Small intestine (tissue), 7 donors: ENCODE results near the gene TMEM130. TPM values are rescaled to one million over a fixed set of nuclear protein-coding genes. Genes with fewer than 3 reads are reported as not detected.

Experiments used
- DNase-seq, 2 donors: peaks; one replicate each; pipeline versions ENCODE4 v3.0.0 to v3.0.0-alpha.2; 2013
- FAIRE-seq: peaks from 2 replicates; lab custom pipeline; 2012; peaks lifted over from hg19 to GRCh38; lab: Jason Lieb, UNC
- H3K27ac ChIP-seq, 3 donors: one replicate each; pipeline ENCODE4 v1.5.1; 2013; ENCODE audit warnings: low read length in 2 of 3, mild to moderate bottlenecking in 2 of 3, control low read depth in 1 of 3, inconsistent platforms in 1 of 3, low read depth in 1 of 3, moderate library complexity in 1 of 3
- H3K27me3 ChIP-seq, 3 donors: one replicate each; pipeline ENCODE4 v1.6.1; 2013; ENCODE audit warnings: low read length in 3 of 3, inconsistent platforms in 1 of 3; ENCODE audit not compliant: control insufficient read depth in 3 of 3, insufficient read depth in 3 of 3
- H3K36me3 ChIP-seq, 3 donors: one replicate each; pipeline ENCODE4 v1.6.1; 2013; ENCODE audit warnings: low read length in 3 of 3, inconsistent platforms in 1 of 3, low read depth in 1 of 3, mild to moderate bottlenecking in 1 of 3, moderate library complexity in 1 of 3; ENCODE audit not compliant: control insufficient read depth in 3 of 3, insufficient read depth in 2 of 3
- H3K4me1 ChIP-seq, 3 donors: one replicate each; pipeline ENCODE4 v1.6.1; 2013; ENCODE audit warnings: low read length in 2 of 3, inconsistent platforms in 1 of 3, low read depth in 1 of 3, mild to moderate bottlenecking in 1 of 3, moderate library complexity in 1 of 3; ENCODE audit not compliant: control insufficient read depth in 3 of 3, insufficient read depth in 2 of 3
- H3K4me3 ChIP-seq, 3 donors: one replicate each; pipeline ENCODE4 v1.5.1; 2013; ENCODE audit warnings: low read length in 3 of 3, control low read depth in 1 of 3, inconsistent platforms in 1 of 3, low read depth in 1 of 3, mild to moderate bottlenecking in 1 of 3, moderate library complexity in 1 of 3
- H3K9me3 ChIP-seq, 2 donors: one replicate each; pipeline ENCODE4 v1.6.1; 2013; ENCODE audit warnings: low read depth in 1 of 2, low read length in 1 of 2; ENCODE audit not compliant: control insufficient read depth in 2 of 2, insufficient read depth in 1 of 2
- WGBS, 3 donors: extraction: QIAGEN DNeasy Blood & Tissue Kit; methylation state at CpG; one replicate each; pipeline ENCODE4 v1.1.7; 2013; 5-methylcytosine and 5-hydroxymethylcytosine counted together
- polyA plus RNA-seq, 4 donors: library from polyadenylated mRNA; stranded (reverse) in 3 of 4; unstranded in 1 of 4; fragments of 200-250 nt in 3 of 4; fragments of 120-200 nt in 1 of 4; gene quantifications; one replicate each; pipeline versions ENCODE4 v1.2.1 to v1.2.3, GENCODE V29; 2013
- donor health status: healthy with polysubstance abuse.
- donor health status: control.
- donor health status: control.
- donor health status: Bipolar disorder and iron deficiency.
- donor health status: healthy.

TMEM130 gene
- polyA plus RNA-seq, 4 donors, result 0.27 to 4.0 TPM; not detected in 2

- 57 to 67% (median 59%) methylated on average over 11 of the region's 11 CpGs for WGBS, 3 donors
- no peak overlapping the region for H3K4me3 ChIP-seq
- DNase-seq, result no peak
- no peaks in the 10 kb centered on the region for H3K4me1 ChIP-seq
- no peak overlapping the region for H3K27ac ChIP-seq
- FAIRE-seq, result no peak
- H3K9me3 ChIP-seq, result peaks cover 0 to 16% of the 10 kb centered on the region in 2 donors
- no peaks in the 10 kb centered on the region for H3K36me3 ChIP-seq
- H3K27me3 ChIP-seq, result peaks cover 0 to 2% (median 0%) of the 10 kb centered on the region in 3 donors
These were observed 62.5 kb downstream of the TMEM130 start for GRCh38 chr7:98807068-98808048.

- H3K9me3 ChIP-seq, result peaks cover 0 to 21% of the 10 kb centered on the region in 2 donors
- H3K36me3 ChIP-seq, result no peaks in the 10 kb centered on the region
- no peaks in the 10 kb centered on the region for H3K4me1 ChIP-seq
- WGBS, 3 donors, result 56 to 76% (median 56%) methylated on average over 3 of the region's 3 CpGs
- H3K27me3 ChIP-seq, result peaks cover 0 to 2% (median 0%) of the 10 kb centered on the region in 3 donors
- H3K27ac ChIP-seq, result no peak overlapping the region
- FAIRE-seq, result no peak
- H3K4me3 ChIP-seq, result no peak overlapping the region
- no peak for DNase-seq
These were observed 63.6 kb downstream of the TMEM130 start for GRCh38 chr7:98805956-98806838.

DNA sequence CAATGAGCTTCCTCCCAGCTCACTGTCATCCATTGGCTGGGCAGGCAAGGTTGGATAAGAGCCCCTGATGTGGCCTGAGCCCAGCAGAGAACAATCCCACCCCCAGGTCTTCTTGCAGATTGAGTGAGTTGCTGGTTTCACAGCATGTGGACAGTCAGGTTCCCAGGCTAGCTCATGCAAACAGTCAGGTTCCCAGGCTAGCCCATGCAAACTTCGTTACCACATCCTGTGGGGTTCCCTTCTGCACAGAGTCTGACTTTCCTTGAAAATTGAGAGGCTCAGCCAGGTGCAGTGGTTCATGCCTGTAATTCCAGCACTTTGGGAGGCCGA is 67.1 kb downstream of the TMEM130 start:
- DNase-seq (no peak), FAIRE-seq (no peak)
- 66 to 93% (median 85%) methylated on average over 2 of the region's 2 CpGs for WGBS, 3 donors

DNA sequence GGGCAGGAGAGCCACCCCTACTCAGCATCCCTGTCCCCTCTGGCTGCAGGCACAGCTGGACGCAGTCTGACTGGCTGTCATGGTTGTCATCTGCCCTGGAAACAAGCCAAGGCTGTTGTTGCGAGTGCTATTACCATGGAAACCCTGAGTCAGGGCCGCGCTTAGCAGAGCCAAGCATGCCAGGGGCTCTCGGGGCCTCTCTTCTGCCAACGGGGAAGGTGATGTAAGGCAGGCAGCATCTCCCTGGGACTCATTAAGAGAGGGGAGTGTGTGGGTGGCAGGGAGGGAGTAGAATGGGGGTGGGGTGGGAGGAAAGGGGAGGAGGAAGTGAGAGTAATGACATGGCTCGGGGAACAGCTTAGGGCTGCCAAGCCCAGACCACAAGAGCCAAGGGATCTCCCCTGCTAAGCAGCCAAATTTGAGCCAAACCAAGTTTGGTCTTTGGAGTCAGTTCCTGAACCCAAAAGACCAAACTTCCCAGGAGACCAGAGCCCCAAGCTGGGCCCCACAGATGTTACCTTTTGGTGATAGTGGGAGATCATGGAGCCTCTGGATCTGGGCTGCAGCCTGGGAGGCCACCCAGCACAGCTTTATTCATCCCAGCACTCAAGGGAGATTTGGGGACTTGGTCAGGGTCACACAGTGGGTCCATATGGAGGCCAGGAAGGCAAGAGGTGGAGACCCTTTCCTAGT is 67.6 kb downstream of the TMEM130 start:
- WGBS, 3 donors, result 7 to 21% (median 19%) methylated on average over 7 of the region's 7 CpGs
- H3K36me3 ChIP-seq, result no peaks in the 10 kb centered on the region
- DNase-seq (peak in 1 of 2 donors; percentile 26), FAIRE-seq (no peak)
- peaks cover 0 to 2% (median 0%) of the 10 kb centered on the region in 3 donors for H3K27me3 ChIP-seq
- H3K4me3 ChIP-seq, result no peak overlapping the region
- H3K9me3 ChIP-seq, result peaks cover 0 to 14% of the 10 kb centered on the region in 2 donors
- no peaks in the 10 kb centered on the region for H3K4me1 ChIP-seq
- H3K27ac ChIP-seq, result no peak overlapping the region

More for the DNA sequence above, 67.1 kb downstream of the TMEM130 start:
- Histone ChIP-seq H3K4me3 (no peak overlapping the region), H3K4me1 (no peaks in the 10 kb centered on the region), H3K27ac (no peak overlapping the region), H3K27me3 (peaks cover 0 to 2% (median 0%) of the 10 kb centered on the region in 3 donors), H3K9me3 (peaks cover 0 to 14% of the 10 kb centered on the region in 2 donors), H3K36me3 (no peaks in the 10 kb centered on the region)

DNA sequence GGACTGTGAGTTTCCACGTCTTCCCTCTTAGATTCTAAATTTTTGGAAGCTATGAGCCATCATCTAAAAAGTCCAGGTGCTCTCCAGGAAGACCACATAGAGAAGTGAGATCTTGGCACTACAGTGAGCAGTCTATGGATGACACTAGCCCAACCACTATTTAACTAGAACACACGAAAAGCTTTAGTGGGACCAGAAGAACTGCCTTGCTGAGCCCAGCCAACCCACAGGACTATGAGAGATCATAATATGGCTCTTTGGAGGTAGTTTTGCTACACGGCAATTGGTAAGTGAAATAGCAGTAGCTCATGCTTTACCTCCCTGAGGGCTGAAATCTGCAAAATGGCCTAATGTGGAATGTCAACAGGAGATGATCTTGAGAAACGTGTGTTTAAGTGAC is 68.8 kb downstream of the TMEM130 start:
- Histone ChIP-seq H3K9me3 (peaks cover 0 to 12% of the 10 kb centered on the region in 2 donors), H3K27ac (no peak overlapping the region), H3K4me1 (no peaks in the 10 kb centered on the region), H3K27me3 (no peaks in the 10 kb centered on the region), H3K4me3 (no peak overlapping the region), H3K36me3 (no peaks in the 10 kb centered on the region)
- DNase-seq (no peak), FAIRE-seq (no peak)
- 81 to 88% (median 81%) methylated on average over 4 of the region's 4 CpGs for WGBS, 3 donors

GRCh38 chr7:98797150-98797549 is 72.7 kb downstream of the TMEM130 start:
- 54 to 69% (median 64%) methylated on average over 8 of the region's 8 CpGs for WGBS, 3 donors
- Histone ChIP-seq H3K36me3 (no peaks in the 10 kb centered on the region), H3K27me3 (no peaks in the 10 kb centered on the region), H3K4me3 (no peak overlapping the region), H3K27ac (no peak overlapping the region), H3K9me3 (peaks cover 0 to 12% of the 10 kb centered on the region in 2 donors), H3K4me1 (no peaks in the 10 kb centered on the region)
- FAIRE-seq (no peak), DNase-seq (no peak)
